Mononuclear cell (primary cell): ENCODE results near the gene EPHA6. TPM values are rescaled to one million over a fixed set of nuclear protein-coding genes. Genes with fewer than 3 reads are reported as not detected.

Source experiments
- H3K27me3 ChIP-seq: 2 replicates; pipeline ENCODE4 v1.6.0; 2011; ENCODE audit warnings: low read length, control low read depth; ENCODE audit not compliant: insufficient read depth
- H3K4me1 ChIP-seq: 2 replicates; pipeline ENCODE4 v1.5.1; 2011; ENCODE audit warnings: mild to moderate bottlenecking, low read length, control low read depth; ENCODE audit not compliant: insufficient read depth
- H3K4me3 ChIP-seq: 2 replicates; pipeline ENCODE4 v1.5.1; 2011; ENCODE audit warnings: mild to moderate bottlenecking, low read length, moderate library complexity
- H3K9me3 ChIP-seq: 2 replicates; pipeline ENCODE4 v1.5.1; 2011; ENCODE audit warnings: low read depth, mild to moderate bottlenecking, control low read depth, low read length
- total RNA-seq: library from RNA; depleted of rRNA; stranded (reverse); fragments of >200 nt; gene quantifications from one replicate; pipeline ENCODE4 v1.2.3, GENCODE V29; 2012

EPHA6 gene
- total RNA-seq, 1 donor: not detected

GRCh38 chr3:97692389-97692788 is 878.0 kb downstream of the EPHA6 start:
- Histone ChIP-seq H3K27me3 (no peaks in the 10 kb centered on the region), H3K4me3 (no peak overlapping the region), H3K9me3 (no peaks in the 10 kb centered on the region), H3K4me1 (no peaks in the 10 kb centered on the region)

- H3K4me3 ChIP-seq: no peak overlapping the region
- no peaks in the 10 kb centered on the region for H3K4me1 ChIP-seq
- no peaks in the 10 kb centered on the region for H3K27me3 ChIP-seq
- no peaks in the 10 kb centered on the region for H3K9me3 ChIP-seq
These were observed 878.4 kb downstream of the EPHA6 start for GRCh38 chr3:97692831-97693230.

- H3K27me3 ChIP-seq: no peaks in the 10 kb centered on the region
- H3K4me3 ChIP-seq: no peak overlapping the region
- no peaks in the 10 kb centered on the region for H3K4me1 ChIP-seq
- H3K9me3 ChIP-seq: no peaks in the 10 kb centered on the region
These were observed 880.5 kb downstream of the EPHA6 start for GRCh38 chr3:97694876-97695275.

GRCh38 chr3:97698691-97699090 is 884.3 kb downstream of the EPHA6 start:
- H3K9me3 ChIP-seq: no peaks in the 10 kb centered on the region
- no peaks in the 10 kb centered on the region for H3K4me1 ChIP-seq
- no peak overlapping the region for H3K4me3 ChIP-seq
- no peaks in the 10 kb centered on the region for H3K27me3 ChIP-seq

GRCh38 chr3:97699889-97700288 is 885.5 kb downstream of the EPHA6 start:
- no peaks in the 10 kb centered on the region for H3K27me3 ChIP-seq
- H3K4me3 ChIP-seq: no peak overlapping the region
- no peaks in the 10 kb centered on the region for H3K4me1 ChIP-seq
- no peaks in the 10 kb centered on the region for H3K9me3 ChIP-seq

- H3K4me1 ChIP-seq: no peaks in the 10 kb centered on the region
- no peaks in the 10 kb centered on the region for H3K27me3 ChIP-seq
- H3K9me3 ChIP-seq: no peaks in the 10 kb centered on the region
- H3K4me3 ChIP-seq: no peak overlapping the region
These were observed 891.4 kb downstream of the EPHA6 start for GRCh38 chr3:97705764-97706163.

GRCh38 chr3:97706226-97706625 is 891.8 kb downstream of the EPHA6 start:
- H3K27me3 ChIP-seq: no peaks in the 10 kb centered on the region
- H3K9me3 ChIP-seq: no peaks in the 10 kb centered on the region
- no peaks in the 10 kb centered on the region for H3K4me1 ChIP-seq
- no peak overlapping the region for H3K4me3 ChIP-seq

GRCh38 chr3:97711654-97712053 is 897.3 kb downstream of the EPHA6 start:
- Histone ChIP-seq H3K4me3 (no peak overlapping the region), H3K9me3 (no peaks in the 10 kb centered on the region), H3K4me1 (no peaks in the 10 kb centered on the region), H3K27me3 (no peaks in the 10 kb centered on the region)

- peaks cover 2% of the 10 kb centered on the region for H3K27me3 ChIP-seq
- H3K4me3 ChIP-seq: no peak overlapping the region
- H3K9me3 ChIP-seq: no peaks in the 10 kb centered on the region
- H3K4me1 ChIP-seq: no peaks in the 10 kb centered on the region
These were observed 898.5 kb downstream of the EPHA6 start for GRCh38 chr3:97712919-97713318.

- no peak overlapping the region for H3K4me3 ChIP-seq
These were observed 899.2 kb downstream of the EPHA6 start for GRCh38 chr3:97713634-97714033.

GRCh38 chr3:97719156-97719821 is 904.9 kb downstream of the EPHA6 start:
- Histone ChIP-seq H3K9me3 (no peaks in the 10 kb centered on the region), H3K4me1 (no peaks in the 10 kb centered on the region), H3K27me3 (peaks cover 7% of the 10 kb centered on the region), H3K4me3 (no peak overlapping the region)

More at GRCh38 chr3:97713634-97714033, 899.2 kb downstream of the EPHA6 start:
- H3K27me3 ChIP-seq: peaks cover 6% of the 10 kb centered on the region
- H3K9me3 ChIP-seq: no peaks in the 10 kb centered on the region
- no peaks in the 10 kb centered on the region for H3K4me1 ChIP-seq

GRCh38 chr3:97720417-97720816 is 906.0 kb downstream of the EPHA6 start:
- Histone ChIP-seq H3K9me3 (no peaks in the 10 kb centered on the region), H3K4me3 (no peak overlapping the region), H3K4me1 (no peaks in the 10 kb centered on the region), H3K27me3 (peaks cover 7% of the 10 kb centered on the region)

GRCh38 chr3:97721446-97721845 is 907.1 kb downstream of the EPHA6 start:
- Histone ChIP-seq H3K27me3 (peaks cover 7% of the 10 kb centered on the region), H3K4me3 (no peak overlapping the region), H3K4me1 (no peaks in the 10 kb centered on the region), H3K9me3 (no peaks in the 10 kb centered on the region)

- Histone ChIP-seq H3K4me3 (no peak overlapping the region), H3K9me3 (no peaks in the 10 kb centered on the region), H3K4me1 (no peaks in the 10 kb centered on the region), H3K27me3 (peaks cover 3% of the 10 kb centered on the region)
These were observed 922.5 kb downstream of the EPHA6 start for GRCh38 chr3:97736928-97737327.

GRCh38 chr3:97738761-97739160 is 924.4 kb downstream of the EPHA6 start:
- Histone ChIP-seq H3K4me3 (no peak overlapping the region), H3K9me3 (no peaks in the 10 kb centered on the region), H3K27me3 (peaks cover 3% of the 10 kb centered on the region), H3K4me1 (no peaks in the 10 kb centered on the region)

- Histone ChIP-seq H3K4me1 (no peaks in the 10 kb centered on the region), H3K4me3 (no peak overlapping the region), H3K9me3 (no peaks in the 10 kb centered on the region), H3K27me3 (peaks cover under 1% of the 10 kb centered on the region)
These were observed 927.6 kb downstream of the EPHA6 start for GRCh38 chr3:97742036-97742435.
